Measurements from ENCODE around the gene DNAJB13.

DNAJB13 gene

GRCh38 chr11:74001822-74002286 lies 51.0 kb downstream of the DNAJB13 start:
- no peak for DNase-seq

GRCh38 chr11:74002832-74003231 lies 52.0 kb downstream of the DNAJB13 start:
- no peak for DNase-seq

GRCh38 chr11:74004046-74004695 lies 53.3 kb downstream of the DNAJB13 start:
- DNase-seq: no peak

GRCh38 chr11:74004759-74005615 lies 54.2 kb downstream of the DNAJB13 start:
- peak; percentile 80 for DNase-seq

GRCh38 chr11:74005721-74006517 lies 55.1 kb downstream of the DNAJB13 start:
- no peak for DNase-seq

GRCh38 chr11:74006743-74007304 lies 56.0 kb downstream of the DNAJB13 start:
- DNase-seq: no peak

GRCh38 chr11:74007691-74008372 lies 57.0 kb downstream of the DNAJB13 start:
- DNase-seq: no peak

- no peak for DNase-seq
These were observed 57.8 kb downstream of the DNAJB13 start, which contains the start of gene UCP3 for GRCh38 chr11:74008373-74009229. Gene UCP3 (minus strand): TSS chr11:74009085. CDS start chr11:74007042, 2,043 bp downstream.

- DNase-seq: no peak
These were observed 58.4 kb downstream of the DNAJB13 start for GRCh38 chr11:74009230-74009547.

- DNase-seq: peak; percentile 32
These were observed 59.0 kb downstream of the DNAJB13 start for GRCh38 chr11:74009675-74010305.

- no peak for DNase-seq
These were observed 59.8 kb downstream of the DNAJB13 start for GRCh38 chr11:74010306-74011300.

- DNase-seq: peak; percentile 63
These were observed 60.7 kb downstream of the DNAJB13 start for GRCh38 chr11:74011360-74012073.

- DNase-seq: peak; percentile 31
These were observed 61.4 kb downstream of the DNAJB13 start for GRCh38 chr11:74012074-74012809.

GRCh38 chr11:74013141-74013540 lies 62.3 kb downstream of the DNAJB13 start:
- DNase-seq: no peak

GRCh38 chr11:74014880-74015279 lies 64.1 kb downstream of the DNAJB13 start:
- no peak for DNase-seq

- no peak for DNase-seq
These were observed 65.3 kb downstream of the DNAJB13 start for GRCh38 chr11:74015919-74016684.

- DNase-seq: no peak
These were observed 66.8 kb downstream of the DNAJB13 start for GRCh38 chr11:74017631-74018030.

Measured in activated naive CD4-positive, alpha-beta T cell treated with Interleukin-2 at 50 U/mL for 16 hours (primary cell).